Stimulated activated CD4-positive, alpha-beta T cell treated with anti-CD3 and anti-CD28 coated beads, TNF-alpha, amount 100 ng/mL, for 1 hour (primary cell): Measurements from ENCODE around the gene CD180.

Experiments
- DNase-seq, 3 donors: peaks; one replicate each; pipeline ENCODE4 v3.0.0-alpha.2; 2020; ENCODE audit warnings: low read depth in 3 of 3, low spot score in 1 of 3

The CD180 gene

DNA sequence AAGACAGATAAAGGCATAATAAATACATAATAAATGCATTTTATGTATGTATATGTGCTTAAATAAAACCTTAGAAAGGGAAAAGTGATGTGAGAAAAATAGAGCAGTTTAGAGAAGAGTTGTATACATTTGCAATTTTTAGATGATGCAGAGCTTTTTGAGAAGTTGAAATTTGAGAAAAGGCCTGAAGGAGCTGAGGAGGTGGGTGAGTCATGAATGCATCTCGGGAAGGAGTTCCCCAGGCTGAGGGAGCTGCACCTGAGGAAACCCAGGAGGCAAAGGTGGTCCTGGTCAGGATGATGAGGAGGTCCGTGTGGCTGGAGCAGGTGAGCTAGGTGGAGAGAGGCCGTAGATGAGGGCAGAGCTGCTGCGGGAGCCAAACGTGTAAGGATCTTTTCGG lies 17.4 kb upstream of the CD180 start:
- DNase-seq, result no peak

DNA sequence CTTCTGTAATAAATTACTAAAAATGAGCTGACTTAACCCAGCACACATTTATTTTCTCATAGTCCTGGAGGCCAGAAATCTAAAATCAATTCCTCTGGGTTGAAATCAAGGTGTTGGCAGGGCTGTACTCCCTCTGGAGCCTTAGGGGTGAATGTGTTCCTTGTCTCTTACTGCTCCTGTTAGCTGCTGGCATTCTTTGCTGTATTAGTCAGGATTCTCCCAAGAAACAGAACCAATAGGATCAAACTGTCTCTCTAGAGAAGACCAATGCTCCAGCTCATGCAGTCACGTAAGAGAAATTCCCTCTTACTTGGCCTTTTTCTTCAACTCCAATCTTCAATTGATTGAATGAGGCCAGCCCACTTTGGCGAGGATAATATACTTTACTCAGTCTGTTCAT lies 15.3 kb upstream of the CD180 start:
- no peak for DNase-seq

DNA sequence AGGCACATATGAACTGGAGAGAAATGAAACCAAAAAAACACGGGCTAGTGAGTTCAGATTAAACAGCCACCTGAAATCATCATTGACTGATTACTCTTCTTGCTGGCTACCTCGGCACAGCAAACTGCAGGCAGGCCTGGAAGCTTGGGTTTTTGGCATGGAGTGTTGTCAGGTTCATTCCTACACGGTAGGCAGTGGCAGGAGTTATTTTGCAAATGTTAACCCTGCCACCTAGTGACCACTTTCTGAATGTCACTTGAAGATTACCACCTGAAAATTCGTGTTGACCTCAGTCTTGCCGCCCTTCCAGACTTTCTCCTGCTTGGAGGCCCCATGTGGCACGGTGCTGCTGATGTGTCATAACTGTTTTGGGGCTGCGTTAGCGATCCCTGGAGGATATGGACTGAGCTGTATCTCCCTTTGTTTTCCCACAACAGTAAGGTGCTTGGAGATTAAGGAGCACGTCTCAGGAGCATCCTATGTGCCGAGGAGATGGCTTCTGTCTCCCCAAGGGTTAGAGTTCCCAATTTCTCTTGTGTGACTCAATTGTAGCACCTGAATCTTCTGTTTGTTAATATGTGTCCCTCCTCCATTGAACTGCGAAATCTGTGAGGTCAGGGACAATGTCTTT lies 12.7 kb upstream of the CD180 start:
- DNase-seq, result peak in 2 of 3 donors; percentile 27 to 29

DNA sequence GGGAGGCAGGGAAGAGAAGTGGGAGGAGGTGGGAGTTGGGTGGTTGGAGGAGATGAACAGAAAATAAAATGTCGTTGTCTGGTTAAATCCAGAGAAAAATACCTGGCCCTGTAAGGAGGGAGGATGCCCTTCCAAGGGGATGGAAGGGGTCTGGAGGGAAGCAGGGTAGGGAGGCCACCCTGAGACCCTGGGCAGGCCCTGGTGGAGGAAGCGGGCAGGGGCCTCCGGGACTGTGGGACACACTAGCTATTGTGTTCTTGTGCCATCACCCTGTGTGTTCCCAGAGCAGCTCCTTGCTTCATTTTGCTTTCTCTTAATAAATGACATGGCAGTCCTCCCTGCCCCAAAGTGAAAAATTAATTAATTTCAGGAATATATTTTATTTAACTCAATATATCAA lies 11.8 kb upstream of the CD180 start:
- DNase-seq, result no peak

DNA sequence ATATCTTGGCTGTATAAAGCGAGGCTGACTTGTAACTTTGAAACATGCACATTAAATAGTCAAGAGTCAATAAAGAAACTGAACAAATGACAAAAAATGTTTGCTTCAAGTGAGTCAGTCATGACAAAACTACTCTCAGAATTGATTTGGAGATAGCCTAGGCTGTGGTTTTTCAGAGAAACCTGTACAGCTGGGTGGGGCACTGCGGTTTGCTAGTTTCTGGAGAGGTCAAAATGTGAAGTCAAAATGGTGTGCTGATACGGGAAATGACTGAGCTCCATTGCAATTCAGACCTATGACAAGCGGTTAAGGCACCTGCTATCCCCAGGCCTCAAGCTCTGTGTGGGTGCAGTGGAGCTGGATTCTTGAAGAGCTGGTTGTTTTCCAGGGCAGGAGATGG lies 10.3 kb upstream of the CD180 start:
- DNase-seq, result peak; percentile 50 to 60 (median 57)

DNA sequence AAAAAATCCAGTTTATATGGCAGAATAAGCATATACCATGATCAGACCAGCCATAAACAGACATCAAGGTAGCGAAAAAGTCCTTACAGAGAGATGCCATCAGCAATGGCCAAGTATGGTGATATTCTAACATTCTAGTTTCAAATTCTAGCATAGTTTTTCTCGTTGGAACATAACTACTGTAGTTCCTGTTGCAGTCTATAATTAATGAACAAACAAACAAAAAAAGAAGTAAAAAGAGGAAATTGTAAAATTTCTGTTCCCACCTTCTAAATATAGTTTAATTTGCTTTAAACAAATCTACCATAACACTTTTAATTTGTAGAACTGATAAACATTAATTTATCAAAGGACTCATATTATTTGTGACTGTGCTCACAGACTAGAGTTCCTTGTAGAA lies 9.9 kb upstream of the CD180 start:
- DNase-seq, result no peak

DNA sequence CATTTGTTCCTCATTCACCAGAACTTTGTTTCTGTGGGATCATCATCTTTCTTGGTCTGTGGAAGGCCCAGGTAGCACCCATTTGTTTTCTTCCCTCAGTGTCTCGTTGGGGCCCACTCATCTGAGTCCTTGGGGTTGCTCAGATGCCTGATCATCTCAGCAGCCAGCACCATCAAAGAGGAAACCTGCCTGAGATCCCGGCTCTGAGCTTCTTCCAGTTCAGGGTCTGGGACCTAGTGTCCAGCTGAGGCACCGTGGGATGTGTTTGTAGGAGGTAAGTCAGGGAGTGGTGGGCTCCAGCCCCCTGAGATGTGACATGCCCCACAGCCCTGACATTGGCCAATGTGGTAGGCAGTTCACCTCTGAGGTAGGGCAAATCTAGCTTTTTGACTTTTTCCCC lies 9.4 kb upstream of the CD180 start:
- DNase-seq, result no peak

DNA sequence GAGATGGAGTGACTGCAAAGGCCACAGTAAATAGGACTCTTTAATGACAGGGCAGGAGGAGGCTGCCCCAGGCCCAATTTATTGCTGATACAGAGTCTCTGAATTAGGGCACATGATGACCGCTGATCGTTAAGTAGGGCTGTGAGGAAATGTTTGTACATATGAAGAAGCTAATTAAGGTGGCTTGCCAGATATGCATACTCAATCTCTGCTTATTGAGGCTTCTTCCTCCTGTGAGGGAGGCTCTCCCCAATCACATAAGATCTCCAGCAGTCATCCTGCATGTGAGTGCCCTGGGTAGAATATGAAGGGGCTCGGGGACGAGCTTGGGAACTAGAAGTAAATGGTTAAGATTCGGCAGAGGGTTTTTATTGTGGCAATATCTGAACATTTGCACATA lies 8.2 kb upstream of the CD180 start:
- no peak for DNase-seq

DNA sequence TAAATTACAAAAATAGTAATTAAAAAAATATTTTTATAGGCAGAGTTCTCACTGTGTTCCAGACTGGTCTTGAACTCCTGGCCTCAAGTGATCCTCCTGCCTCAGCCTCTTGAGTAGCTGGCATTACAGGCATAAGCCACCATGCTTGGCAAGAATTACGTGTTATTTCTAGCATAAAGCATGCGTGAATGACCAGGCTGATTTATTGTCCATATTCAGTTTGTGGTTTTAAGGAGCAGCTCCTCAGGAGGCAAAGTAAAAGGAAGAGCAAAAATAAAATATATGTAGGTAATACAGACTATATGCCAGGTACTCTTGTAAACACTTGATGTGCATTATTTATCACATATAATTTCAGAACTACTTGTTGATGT lies 7.1 kb upstream of the CD180 start:
- no peak for DNase-seq

DNA sequence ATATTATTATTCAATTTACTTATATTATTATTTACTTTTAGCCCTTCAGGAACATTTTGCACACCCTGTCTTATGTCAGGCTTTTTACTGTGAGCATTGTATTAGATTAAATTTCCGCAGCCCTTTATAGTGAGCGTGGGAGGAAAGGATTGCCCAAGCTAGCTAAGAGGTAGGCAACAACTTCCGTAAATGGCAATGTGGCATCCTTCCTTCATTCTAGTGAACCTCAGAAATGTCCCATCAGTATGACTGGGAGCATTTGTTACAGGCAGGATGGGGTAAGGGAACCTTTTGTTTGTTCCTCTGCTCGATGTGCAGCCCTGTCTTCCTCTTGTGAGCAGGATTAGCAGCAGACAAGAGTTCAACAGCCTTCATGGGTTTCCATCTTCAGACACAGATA lies 6.2 kb upstream of the CD180 start:
- DNase-seq, result no peak

DNA sequence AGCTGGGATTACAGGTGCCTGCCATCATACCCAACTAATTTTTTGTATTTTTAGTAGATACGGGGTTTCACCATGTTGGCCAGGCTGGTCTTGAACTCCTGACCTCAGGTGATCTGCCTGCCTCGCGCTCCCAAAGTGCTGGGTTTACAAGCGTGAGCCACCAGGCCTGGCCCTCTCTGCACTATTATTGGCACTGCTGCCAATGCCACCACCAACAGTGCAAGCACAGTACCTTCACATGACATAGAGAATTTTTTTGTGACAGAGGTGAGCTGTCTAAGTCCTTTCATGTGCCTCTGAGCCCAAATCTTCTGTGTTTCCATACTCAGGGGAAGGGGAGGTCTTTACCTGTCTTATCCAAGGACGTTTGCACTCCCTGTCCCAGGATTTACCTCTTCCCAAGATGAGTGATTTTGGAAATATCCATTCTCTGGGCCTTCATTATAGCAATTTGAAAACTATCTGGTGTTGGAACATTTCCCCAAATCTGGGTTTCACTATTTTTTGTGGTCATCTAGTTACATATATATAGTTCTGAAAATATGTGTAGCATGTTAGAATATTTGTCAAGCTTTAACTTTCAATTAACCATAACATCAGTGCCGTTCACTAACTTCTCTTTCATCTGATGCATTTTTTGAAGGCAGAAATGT lies 5.4 kb upstream of the CD180 start:
- DNase-seq, result no peak

DNA sequence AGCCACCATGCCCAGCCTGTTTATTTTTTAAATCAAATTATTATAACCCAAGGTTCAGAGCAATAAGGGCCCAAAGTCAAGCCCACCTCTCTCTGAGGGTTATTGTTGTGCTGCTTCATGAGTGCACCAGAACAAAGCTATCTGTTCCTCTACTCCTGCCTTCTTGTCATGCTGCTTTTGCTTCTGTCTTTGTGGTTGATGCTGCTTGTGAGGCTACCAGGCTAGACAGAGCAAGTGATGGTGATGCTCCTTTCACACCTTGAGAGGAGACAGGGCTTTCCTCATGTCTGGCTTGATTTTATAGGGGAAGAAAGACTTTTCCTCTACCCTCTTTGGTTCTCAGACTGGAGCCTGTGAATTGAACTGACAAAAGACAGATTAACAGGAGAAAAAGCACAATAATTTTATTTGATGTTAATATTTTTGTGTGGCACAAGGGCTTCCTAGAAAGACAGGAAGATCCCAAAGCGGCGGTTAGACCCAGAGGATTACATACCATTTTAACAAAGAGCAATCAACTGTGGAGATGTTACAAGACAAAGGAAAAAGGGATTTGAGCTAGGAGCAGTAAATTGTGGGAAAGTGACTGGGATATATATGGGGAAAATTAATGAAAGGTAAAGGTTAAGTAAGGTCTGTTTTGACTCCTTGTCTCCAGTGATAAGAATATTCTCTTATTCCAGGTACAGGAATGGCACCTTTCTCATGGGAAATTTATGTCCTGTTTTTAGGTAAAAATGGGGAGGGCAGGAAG lies 4.4 kb upstream of the CD180 start:
- no peak for DNase-seq

DNA sequence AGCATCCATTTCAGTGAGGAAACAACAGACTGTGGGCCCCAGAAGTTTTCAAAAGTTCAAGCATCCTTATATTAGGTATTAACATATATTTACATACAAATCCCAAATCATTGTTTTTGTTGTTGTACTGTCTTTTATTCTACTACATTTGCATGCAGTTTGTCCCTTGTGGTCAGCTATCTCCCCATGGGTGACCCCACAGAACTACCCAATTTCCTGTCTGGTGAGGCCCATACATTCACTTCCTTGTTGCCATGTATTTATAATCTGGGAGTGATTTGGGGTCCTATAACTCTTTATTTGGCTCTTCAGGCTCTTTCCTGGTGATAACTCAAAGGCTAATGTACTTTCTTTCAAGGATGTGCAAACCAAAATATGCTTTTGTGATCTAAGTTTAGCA lies 3.3 kb upstream of the CD180 start:
- no peak for DNase-seq

DNA sequence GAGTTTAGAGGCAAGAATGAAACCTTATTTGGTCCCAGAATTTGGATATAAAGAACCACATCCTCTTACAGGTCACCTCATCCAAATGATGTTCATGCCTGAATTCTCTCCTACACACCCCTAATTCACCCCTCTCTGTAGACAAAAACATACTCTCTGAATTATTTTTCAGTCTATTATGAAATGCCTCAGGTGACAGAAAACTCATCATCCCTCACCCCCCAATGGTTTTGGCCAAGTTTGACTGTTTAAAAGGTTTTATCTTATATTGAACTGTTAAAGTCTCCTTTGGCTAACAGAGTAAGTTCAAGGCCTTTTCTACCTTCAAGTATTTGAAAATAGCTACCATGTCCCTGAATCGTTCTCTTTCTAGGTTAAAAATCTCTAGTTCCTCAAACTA lies 2.3 kb upstream of the CD180 start:
- no peak for DNase-seq

DNA sequence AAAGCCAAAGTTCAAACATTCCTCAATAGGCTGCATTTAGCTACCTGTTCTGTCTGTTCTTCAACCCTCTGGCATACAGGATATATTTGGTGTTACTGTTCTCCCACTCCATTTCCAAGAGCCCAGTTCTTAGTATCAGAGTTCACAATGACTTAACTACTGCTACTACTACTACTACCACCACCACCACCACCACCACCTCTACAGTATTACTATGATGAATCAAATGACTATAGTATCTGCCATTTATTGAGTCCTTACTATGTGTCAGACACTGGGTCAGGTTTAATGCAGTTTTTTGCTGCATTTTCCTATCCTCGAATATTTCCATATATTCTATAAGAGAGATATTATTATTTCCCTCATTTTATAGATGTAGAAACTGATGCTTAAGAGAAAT lies 937 bp upstream of the CD180 start:
- no peak for DNase-seq

DNA sequence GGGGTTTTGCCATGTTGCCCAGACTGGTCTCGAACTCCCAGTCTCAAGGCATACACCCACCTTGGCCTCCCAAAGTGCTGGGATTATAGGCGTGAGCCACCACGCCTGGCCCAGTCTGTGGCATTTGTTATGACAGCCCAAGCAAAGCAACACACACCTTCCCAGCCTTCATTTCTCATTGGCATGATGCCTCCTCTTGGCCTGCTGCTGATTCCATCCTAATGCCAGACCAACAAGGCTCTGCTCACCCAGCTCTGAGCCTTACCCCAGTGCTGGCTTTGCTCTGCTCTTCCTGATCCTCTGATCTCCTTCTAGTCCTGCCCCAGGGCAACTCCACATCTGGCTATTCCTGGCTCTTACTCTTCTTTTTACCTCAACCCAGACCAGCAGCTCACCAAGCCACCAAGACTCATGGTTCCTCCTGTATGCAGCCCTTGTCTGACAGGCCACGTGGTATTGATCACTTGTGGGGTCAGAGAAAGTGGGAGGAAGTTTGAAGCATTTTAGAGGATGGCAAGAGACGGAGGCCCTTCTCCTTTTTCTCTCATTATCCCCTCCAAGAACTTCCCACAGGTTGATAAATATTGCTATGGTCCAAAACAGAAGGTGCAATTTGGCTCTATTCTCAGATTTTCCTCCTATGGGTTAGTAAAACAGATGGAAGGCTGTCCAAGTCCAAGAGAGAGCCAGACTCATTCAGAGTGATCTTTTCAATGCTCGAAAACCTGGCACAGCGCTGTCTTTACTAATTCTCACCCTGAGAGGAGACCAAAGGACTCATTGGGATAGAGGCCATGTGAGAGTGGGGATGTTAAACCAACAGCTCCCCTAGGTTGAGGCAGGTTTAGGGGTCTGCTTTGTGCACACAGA lies 958 bp downstream of the CD180 start:
- no peak for DNase-seq

DNA sequence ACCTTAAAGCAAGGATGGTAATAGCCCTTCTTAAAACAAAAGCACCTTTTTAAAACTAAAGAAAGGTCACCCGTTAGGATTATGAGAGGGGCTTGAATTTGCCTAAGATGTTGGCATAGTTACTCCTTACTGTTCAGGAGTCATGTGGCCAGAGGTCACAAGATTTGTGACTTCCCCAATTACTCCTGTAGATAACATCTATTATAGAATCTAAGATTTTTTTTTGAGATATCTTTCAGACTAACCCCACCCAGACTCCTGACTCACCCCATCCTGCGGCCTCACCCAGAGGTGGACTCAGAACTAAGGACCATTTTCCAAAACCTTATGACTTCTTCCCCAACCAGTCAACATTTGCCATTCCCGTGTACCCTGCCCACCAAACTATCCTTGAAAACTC lies 2.4 kb downstream of the CD180 start:
- DNase-seq, result no peak

DNA sequence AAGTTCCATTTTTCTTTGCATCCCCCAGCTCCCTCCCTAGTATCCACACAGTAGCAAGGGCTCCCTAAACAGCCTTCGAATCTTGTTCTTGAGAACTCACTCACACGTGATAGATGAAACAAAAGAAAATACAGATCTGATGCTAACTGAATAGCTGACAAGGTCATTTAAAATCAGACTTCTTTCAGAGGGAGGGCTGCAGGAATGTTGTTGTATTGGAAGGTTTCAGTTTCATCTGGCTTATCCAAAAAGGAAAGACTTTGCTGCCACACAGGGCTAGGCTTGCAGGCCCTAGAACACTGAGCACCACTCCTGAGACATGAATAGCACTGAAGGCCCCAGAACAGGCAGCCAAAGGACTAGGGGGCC lies 3.2 kb downstream of the CD180 start:
- no peak for DNase-seq

DNA sequence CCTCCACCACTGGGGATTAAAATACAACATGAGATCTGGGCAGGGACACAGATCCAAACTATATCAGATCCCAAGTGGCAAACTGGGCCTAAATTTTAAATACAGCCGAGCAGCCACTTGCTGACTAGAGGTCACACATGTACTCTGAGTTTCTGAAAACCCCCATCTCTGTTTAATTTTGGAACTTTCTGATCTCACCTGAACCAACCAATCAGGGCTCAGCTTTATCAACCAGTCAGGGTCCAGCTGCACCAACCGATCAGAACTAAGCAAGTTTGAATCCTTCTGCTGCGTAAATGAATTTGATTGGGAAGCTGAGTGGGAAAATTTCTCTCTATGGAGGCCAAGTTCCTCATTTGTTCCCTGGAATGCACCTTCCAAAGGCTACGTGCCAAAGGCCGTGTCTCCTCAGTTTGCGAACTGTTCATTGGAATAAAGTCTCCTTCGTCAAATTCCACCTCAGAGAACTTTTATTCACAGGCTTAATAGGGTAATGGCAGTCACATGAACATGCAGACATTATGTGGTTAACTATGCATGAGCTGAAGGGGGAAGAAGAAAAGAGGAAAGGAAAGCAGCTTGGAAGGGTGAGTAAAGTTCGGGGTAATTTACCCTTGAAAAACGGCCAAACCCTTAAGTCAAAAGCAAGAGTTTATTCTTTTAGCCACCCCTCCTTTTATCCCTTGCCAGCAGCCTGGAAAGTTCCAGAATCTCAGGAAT lies 3.7 kb downstream of the CD180 start:
- DNase-seq, result no peak

DNA sequence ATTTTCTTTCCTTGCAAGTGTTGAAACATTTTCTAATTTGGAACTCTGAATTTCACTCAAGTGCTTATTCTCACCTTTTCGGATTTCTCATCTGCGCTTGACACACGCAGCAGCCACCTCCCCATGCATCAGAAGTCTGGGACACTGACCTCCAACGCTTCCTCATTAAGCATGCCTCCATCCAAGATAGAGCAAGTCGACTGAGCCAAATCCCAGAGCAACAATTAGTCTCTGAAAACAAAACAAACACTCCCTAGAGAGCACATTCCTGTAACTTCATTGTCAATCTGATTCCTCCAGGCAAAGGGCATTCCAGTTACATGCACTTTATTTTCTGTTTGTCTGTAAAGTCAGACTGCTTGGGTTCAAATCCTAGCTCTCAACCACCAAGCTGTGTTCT lies 5.7 kb downstream of the CD180 start:
- DNase-seq, result no peak

DNA sequence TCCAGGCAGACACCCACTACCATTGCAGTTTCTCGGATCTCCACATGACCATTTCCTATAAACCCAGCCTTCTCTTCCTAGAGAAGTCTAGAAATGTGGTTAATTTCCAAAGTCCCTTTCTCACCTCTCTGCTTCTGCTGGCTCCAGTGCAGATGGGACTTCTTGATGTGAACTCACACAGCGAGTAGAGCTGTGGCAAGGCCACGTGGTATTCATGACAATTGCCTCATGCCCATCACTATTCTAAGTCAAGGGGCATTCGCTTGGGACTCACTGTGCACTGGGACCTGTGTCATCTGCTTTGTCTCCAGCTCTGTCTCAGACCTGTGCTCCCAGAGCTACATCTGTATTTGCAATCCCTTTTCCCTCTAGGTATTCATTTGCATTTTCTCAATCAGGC lies 6.2 kb downstream of the CD180 start:
- DNase-seq, result no peak
